ENCODE data around the gene PRR36.

DNA sequence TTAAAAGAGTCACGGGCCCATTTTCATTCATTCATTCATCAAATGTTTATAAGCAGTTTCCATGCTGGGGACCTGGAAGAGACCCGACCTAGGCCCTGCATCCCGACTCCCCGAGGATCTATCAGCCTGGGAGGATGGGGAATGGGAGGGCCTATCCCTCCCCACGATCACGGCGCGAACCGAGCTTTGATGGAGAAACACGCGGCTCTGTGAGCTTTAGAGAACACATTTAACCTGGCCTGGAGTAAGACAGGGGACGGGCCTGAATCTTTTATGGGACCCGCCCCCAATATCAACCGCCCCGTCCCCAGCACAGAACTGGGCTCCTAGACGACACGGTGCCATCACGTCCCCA is 45.0 kb downstream of the PRR36 start:
- TF ChIP-seq RFX5 (IDR thresholded peaks at IDR 0.05) (no peak), ZFP36 (IDR thresholded peaks at IDR 0.05; ENCODE audit: borderline replicate concordance, partially characterized antibody) (no peak)
- TF ChIP-seq, protein P1, sequence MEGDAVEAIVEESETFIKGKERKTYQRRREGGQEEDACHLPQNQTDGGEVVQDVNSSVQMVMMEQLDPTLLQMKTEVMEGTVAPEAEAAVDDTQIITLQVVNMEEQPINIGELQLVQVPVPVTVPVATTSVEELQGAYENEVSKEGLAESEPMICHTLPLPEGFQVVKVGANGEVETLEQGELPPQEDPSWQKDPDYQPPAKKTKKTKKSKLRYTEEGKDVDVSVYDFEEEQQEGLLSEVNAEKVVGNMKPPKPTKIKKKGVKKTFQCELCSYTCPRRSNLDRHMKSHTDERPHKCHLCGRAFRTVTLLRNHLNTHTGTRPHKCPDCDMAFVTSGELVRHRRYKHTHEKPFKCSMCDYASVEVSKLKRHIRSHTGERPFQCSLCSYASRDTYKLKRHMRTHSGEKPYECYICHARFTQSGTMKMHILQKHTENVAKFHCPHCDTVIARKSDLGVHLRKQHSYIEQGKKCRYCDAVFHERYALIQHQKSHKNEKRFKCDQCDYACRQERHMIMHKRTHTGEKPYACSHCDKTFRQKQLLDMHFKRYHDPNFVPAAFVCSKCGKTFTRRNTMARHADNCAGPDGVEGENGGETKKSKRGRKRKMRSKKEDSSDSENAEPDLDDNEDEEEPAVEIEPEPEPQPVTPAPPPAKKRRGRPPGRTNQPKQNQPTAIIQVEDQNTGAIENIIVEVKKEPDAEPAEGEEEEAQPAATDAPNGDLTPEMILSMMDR (IDR thresholded peaks at IDR 0.05): no peak
- TF ChIP-seq, protein P2, sequence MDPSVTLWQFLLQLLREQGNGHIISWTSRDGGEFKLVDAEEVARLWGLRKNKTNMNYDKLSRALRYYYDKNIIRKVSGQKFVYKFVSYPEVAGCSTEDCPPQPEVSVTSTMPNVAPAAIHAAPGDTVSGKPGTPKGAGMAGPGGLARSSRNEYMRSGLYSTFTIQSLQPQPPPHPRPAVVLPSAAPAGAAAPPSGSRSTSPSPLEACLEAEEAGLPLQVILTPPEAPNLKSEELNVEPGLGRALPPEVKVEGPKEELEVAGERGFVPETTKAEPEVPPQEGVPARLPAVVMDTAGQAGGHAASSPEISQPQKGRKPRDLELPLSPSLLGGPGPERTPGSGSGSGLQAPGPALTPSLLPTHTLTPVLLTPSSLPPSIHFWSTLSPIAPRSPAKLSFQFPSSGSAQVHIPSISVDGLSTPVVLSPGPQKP (IDR thresholded peaks at IDR 0.05; ENCODE audit: low read depth, low read length): no peak
